Sciatic nerve (tissue), 2 donors: Measurements from ENCODE around the gene CCNG1. TPM values are rescaled to one million over a fixed set of nuclear protein-coding genes. Genes with fewer than 3 reads are reported as not detected.
A peak's percentile ranks its signal among the peaks of the same experiment; 100 is the strongest.
"Not testable (repeated sequence)": the region's sequence is repeated elsewhere in the genome, so short reads cannot be mapped to it uniquely, and the experiment has no call there.

Source experiments
- ATAC-seq: fragments of 200-7000 bp; cut with Tn5 transposase; one replicate; pipeline ENCODE4 v1.9.1; 2020; ENCODE audit warnings: mild to moderate bottlenecking, moderate library complexity
- DNase-seq: peaks from one replicate; pipeline ENCODE4 v3.0.0-alpha.2; 2020; ENCODE audit warnings: low spot score
- intact Hi-C: fragments of 100-400 bp; cut with DNase I; formaldehyde crosslinking; loops from one replicate; pipeline ENCODE4 v1.14.2; 2022
- total RNA-seq: library from RNA; stranded (reverse); fragmentation: NEBNext Ultra II Directional; extraction: Animal tissue kit (Norgen Biotek cat#: 25700); gene quantifications from one replicate; pipeline ENCODE4 v1.2.1, GENCODE V29; 2021
- donor health status: DM: no; HTN: no; CAD: no.
- donor health status: DM: no; HTN: no; CAD: no.

The CCNG1 gene, protein sequence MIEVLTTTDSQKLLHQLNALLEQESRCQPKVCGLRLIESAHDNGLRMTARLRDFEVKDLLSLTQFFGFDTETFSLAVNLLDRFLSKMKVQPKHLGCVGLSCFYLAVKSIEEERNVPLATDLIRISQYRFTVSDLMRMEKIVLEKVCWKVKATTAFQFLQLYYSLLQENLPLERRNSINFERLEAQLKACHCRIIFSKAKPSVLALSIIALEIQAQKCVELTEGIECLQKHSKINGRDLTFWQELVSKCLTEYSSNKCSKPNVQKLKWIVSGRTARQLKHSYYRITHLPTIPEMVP
- 114 TPM for total RNA-seq

DNA sequence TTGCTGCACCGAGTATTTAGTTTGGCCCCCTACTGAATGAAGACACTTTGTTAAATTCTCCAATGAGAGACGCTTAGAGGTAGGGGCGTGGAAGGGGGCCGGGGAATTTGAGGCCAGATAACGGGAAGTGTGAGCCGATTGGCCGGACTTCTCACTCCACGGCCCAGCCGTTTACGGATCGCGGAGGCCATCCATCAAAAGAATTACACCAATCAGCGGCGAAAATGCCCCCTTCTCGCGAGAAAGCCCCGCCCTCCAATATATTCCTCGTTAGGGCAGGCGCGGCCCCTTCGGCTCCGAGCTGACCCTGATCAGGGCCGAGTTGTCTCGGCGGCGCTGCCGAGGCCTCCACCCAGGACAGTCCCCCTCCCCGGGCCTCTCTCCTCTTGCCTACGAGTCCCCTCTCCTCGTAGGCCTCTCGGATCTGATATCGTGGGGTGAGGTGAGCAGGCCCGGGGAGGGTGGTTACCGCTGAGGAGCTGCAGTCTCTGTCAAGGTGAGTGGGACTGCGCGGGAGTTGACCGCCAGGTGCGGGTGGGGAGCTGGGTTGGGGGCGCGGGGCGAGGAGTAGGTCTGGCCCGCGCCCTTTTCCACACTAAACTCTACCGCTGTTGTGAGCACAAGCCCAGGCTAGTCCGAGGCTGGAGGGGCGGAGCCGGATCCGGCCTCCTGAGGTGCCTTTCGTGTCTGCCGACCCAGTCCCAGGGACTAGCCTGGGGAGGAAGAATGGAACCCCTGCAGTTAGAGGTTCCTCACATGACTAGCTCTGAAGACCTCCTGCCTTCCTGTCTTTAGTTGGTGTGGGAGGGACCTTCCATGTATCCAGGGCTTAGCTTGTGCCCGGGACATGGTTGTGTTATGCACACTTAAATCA is at the start of gene CCNG1:
Gene CCNG1 (plus strand): TSS at position 287 of the 874 bp plus-strand sequence. CDS start 1,662 bp downstream, outside the sequence.
- intact Hi-C loops, result no loop called here
- ATAC-seq (peak; percentile 98), DNase-seq (peak; percentile 96)

DNA sequence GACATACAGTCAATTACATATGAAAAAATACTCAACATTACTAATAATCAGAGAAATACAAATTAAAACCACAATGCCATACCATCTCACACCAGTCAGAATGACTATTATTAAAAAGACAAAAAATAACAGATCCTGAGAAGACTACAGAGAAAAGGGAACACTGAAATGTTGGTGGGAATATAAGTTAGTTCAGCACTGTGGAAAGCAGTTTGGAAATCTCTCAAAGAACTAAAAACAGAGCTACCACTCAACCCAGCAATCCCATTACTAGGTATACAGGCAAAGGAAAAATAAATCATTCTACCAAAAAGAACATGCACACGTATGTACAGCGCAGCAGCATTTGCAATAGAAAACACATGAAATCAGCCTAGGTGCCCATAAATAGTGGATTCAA is 41.6 kb upstream of the CCNG1 start:
- intact Hi-C loops, result no loop called here
- no peak for ATAC-seq
- DNase-seq, result no peak

DNA sequence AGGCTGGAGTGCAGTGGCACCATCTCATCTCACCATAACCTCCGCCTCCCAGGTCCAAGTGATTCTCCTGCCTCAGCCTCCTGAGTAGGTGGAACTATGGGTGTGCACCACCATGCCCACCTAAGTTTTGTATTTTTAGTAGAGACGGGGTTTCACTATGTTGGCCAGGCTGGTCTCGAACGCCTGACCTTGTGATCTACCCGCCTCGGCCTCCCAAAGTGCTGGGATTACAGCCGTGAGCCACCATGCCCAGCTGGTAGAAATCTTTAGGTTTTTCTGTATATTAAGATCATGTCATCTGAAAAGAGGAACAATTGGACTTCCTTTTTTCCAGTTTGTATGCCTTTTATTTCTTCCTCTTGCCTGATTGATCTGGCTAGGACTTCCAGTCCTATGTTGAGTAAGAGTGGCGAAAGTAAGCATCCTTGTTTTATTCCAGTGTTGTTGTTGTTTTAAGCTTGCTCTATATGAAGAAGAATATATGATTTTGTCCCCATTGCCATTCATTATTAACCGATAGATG is 40.5 kb upstream of the CCNG1 start:
- intact Hi-C loops, ATAC-seq, DNase-seq: not testable (repeated sequence)

DNA sequence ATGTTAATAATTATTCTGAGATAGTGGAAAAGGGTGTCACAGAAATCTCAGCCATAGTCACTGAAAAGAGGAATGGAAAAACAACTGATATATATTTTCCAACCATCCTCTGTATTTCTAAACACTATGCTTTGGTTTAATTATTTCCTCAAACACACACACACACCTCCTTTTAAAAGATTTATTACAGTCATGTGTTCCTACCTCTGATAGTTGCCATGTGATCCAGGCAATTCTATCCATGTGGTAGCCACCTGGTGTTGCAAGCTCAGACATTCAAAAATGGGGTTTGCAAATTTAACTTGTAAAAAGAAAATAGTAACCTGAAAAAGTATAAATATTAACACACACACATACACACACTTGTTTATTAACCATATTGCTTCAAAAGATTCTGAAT is 40.0 kb upstream of the CCNG1 start:
- no peak for ATAC-seq
- DNase-seq, result no peak
- intact Hi-C loops, result no loop called here

DNA sequence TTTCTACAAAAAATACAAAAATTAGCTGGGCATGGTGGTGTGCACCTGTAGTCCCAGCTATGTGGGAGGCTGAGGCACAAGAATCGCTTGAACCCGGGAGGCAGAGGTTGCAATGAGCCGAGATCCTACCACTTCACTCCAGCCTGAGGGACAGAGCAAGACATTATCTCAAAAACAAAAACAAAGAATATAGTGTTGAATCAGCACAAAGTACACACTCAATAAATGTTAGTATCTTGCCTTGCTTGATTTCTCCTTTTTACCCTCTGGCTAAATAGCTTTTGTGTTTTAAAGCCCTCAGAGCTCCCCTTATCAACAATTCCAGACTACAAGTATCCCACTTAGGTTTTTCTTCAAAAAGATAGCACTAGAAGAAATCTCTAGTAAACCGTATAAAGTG is 37.5 kb upstream of the CCNG1 start:
- DNase-seq (no peak), ATAC-seq (no peak)
- intact Hi-C loops, result no loop called here

DNA sequence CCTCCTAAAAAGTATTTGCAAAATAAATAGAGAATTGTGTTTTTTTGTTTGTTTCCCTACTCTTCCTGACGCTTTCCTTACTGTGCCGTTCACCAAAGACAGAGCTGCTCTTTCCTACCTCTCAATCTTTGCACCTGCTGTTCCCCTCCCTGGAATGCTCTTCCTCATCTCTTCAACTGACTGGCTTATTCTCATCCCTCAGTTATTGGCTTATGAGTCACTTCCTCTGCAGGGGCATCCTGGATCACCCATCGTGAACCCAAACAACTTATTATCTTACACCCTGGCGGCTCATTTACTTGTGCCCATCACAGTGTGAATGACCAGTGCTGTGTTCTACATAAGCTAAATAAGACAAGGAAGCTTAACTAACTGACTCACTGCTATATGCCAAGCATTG is 36.1 kb upstream of the CCNG1 start:
- no peak for ATAC-seq
- intact Hi-C loops, result no loop called here
- no peak for DNase-seq

DNA sequence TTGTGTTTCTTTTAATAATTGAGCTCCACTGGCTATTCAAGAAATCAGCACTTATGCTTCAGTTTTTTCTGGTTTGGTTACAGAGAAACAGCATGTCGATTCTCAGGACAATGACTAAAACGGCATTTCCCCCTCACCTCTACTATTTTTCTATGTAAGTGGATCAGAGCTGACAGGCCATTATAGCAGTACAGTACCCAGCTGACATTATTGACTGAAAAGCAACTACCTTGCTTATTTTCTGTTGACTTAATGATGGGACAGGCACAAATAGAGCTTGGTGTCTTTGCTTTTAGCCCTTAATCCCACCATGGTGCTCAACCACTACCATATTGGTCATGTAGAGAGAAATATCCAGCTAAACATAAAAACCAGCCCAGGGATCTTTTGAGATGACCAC is 35.4 kb upstream of the CCNG1 start:
- DNase-seq (no peak), ATAC-seq (no peak)
- intact Hi-C loops, result no loop called here

DNA sequence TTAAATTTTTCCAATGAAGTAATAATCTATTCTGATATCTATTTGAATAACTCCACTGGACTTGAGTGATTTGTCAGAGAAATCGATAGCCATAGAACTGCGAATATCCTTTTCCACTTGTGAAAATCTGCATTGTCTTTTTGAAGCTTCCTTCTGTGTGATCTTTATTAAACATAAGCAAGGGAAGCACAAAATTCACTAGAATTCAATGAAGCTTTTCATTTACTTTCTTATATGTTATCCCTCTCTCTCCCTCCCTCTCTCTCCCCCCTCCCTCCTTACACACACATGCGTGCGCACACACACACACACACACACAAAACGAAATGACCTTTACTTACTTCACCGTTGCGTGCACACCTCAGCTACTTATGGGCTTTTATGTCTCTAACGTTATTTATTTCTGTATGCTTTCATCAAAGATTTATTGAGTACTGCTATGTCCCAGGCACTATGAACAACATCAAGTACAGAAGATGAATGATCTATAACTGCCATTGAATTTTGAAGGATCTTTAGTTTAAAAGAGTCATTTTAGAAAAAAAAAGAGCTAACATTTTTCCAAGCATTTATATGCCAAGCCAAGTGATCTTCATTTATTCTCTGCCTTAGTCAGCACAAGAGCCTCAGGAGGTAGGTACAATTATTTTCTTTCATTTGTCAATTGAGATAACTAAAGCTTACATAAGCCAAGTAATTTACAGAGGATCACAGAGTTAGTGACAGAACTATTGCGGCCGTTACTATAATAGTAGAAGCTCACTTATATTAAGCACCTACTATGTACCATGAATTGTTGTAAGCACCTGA is 32.8 kb upstream of the CCNG1 start:
- intact Hi-C loops, result no loop called here
- DNase-seq (no peak), ATAC-seq (no peak)

DNA sequence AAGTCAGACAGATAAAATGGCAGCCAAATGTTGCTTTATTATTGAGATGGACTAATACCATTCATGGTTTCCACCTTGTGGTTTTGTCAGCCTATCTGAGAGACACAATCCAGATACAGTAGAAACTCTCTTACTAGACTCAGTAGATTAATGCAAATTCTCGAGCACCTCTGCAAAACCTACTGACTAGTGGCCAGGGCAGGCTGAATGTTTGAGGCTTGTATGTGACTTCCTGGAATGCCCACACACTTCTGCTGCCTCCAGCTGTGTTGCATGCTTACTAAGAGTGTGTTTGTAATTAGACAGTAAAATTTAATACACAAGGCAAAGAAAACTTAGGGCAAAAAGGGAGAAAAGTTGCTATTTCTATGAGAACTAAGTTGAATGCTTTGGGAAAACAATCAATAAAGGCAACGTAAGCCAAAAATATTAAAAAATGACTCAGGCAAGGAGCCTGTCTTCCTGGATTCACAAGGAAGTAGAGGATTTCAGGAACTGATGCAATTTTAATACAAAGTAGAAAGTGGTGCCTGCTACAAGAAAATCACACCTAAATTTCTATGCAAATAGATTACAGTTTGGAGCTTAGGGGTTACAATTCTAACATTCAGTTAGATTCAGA is 30.2 kb upstream of the CCNG1 start:
- ATAC-seq, result no peak
- intact Hi-C loops, result no loop called here
- no peak for DNase-seq

DNA sequence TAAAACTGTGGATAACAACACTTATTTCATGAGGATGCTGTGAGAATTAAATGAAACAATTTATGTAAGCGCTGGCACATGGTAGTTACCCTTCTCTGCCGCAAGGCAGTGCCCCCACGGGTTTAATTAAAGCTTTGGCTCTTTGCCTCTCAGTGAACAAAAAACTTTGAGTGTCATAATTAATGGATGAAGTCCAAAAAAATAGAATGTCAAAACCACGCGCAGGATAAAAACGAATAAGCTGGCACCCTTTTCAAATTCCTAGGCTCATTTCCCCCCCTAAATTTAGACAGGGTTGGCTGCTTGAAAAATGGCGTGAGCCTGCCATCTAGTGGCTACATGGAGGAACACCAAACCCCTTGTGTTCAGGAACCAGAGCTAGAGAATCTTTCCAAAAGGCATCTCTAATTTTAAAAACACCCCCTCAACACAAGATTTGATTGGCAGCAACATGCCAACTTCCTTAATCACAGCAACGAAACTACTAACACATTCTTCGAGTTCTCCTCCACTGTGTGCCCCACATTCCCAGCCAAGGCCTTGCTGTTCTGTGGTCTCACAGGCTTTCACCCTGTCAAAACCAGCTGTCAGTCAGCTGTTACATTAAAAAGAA is 29.0 kb upstream of the CCNG1 start:
- DNase-seq, result peak; percentile 78
- peak; percentile 92 for ATAC-seq
- intact Hi-C loops, result no loop called here

DNA sequence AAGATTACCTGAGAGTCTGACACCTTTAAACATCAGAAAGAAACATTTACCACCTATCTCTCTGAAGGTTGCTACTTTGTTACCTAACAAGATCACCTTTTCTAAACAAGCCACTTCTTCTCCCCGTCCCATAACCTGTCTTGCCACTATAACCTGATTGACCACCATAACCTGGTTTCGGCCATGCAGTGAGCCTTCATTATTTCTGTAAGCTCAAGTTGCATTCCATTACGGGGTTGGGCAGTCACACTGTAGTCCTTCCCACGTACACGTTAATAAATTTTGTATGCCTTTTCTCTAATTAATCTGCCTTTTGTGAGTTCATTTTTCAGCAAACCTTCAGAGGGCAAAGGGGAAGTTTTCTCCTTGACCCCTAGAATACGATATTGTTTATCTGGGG is 28.0 kb upstream of the CCNG1 start:
- no peak for ATAC-seq
- no peak for DNase-seq
- intact Hi-C loops, result no loop called here

DNA sequence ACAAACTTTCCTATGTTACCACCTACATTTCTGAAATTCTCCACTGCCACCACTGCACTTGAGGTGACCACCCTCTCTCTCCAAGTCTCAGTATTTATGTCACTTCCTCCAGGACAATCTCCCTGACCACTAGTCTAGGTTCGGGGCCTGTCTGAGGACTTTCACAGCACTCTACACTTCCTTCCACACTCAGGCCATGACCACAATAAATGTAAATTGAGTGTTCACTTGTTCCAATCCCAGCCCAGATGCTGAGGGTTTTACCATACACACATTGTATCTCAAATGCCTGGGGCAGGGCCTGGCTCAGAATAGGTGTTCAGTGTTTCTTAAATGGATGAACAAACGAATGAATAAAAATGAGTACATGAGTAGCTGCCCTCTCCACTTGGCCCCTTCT is 26.9 kb upstream of the CCNG1 start:
- intact Hi-C loops, result no loop called here
- ATAC-seq, result no peak
- no peak for DNase-seq

DNA sequence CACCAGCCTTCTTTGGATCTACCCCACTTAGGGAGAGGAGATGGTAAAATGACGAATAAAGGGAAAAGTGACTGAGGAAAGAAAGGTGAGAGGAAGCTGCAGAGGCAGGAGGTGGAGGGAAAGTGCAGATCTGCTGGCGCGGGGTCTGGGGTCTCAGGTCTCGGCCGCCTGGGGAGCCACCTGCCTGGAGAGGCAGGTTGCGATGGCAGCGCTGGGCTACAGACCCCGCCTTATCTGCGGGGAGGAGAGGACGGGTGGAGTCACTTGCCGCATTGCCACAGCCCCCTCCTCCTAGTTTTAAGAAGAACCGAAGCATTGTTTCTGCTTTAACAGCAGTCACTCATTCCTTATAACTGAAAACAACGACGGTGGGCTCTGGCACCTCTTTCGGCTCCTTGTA is 21.7 kb upstream of the CCNG1 start:
- intact Hi-C loops, ATAC-seq, DNase-seq: not testable (repeated sequence)

DNA sequence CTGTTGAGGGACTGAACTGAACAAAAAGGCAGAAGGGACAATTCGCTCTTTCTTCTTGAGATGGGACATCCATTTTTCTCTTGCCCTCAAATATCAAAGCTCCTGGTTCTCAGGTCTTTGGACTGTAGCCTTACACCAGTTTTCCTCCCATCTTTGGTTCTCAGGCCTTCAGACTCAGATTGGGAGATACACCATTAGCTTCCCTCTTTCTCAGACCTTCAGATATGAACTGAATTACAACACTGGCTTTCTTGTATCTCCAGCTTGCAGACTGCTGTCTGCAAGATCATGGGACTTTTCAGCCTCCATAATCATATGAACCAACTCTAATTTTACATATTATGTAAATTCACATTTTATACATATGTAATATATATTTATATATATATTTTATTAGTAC is 12.6 kb upstream of the CCNG1 start:
- intact Hi-C loops, result no loop called here

DNA sequence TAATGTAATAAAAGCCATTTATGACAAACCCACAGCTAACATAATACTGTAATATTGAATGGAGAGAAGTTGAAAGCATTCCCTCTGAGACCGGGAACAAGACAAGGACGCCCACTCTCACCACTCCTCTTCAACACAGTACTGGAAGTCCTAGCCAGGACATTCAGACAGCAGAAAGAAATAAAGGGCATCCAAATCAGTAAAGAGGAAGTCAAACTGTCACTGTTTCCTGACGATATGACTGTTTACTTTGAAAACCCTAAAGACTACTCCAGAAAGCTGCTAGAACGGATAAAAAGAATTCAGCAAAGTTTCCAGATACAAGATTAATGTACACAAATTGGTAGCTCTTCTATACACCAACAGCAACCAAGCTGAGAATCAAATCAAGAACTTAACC is 11.3 kb upstream of the CCNG1 start:
- intact Hi-C loops, DNase-seq, ATAC-seq: not testable (repeated sequence)

More for the DNA sequence above, 12.6 kb upstream of the CCNG1 start:
- ATAC-seq (no peak), DNase-seq (no peak)

DNA sequence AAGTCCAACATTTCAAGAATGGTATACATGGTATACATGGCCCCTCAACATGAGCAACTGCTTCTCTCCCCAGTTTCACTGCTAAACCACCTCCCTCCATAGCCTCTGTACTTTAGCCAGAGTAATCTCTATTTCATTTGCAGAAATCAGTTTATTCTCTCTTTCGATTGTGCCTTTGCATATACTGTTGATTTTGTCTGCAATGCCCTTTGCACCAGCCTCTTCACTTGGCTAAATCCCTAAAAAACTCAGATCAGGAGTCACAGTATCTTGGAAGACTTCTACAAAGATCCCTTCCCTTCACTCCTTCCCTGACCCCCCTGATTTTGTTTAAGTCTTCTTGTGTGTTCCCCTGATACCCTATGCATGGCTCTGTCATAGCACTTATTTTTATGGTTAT is 4.9 kb upstream of the CCNG1 start:
- intact Hi-C loops, result no loop called here
- ATAC-seq (no peak), DNase-seq (no peak)

DNA sequence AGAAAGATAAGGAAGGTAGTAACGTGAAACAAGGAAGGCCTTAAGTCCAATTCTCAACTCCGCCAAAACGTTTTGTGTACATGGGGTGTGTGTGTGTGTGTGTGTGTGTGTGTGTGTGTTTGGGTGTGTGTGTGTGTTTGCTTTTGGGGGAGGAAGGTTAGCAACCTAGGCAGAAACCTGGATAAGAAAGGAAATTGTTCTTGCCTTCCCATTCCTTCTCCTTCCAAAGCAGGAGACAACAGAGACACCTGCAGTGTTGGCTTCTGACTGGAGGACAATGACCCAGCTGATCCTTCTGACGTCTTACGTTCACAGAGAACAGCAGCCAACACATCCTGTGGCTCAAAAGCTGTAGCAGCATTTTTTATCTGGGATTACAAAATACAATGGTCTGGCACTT is 4.1 kb upstream of the CCNG1 start:
- DNase-seq, result no peak
- no peak for ATAC-seq
- intact Hi-C loops, result no loop called here

DNA sequence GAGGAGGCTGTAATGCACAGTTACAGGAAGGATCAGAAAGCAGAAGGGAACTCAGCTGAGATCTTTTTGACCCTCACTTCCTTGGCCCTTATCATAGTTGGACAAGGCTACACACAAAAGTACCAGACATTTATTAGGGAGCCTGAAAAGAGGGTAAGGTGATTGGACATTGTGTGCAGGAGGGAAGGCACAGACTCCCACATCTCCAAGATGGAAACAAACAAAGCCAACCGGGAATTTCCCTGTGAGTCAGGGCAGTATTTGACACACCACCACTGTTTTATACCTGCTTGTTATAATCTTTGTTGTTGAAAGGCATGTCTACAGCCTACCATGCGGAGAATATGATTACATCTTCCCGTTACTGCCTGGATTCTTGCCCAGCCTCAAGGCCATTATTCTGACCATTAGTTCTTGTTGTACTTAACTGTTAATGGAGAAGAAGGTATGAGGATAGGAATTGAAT is 3.0 kb upstream of the CCNG1 start:
- intact Hi-C loops, result no loop called here
- no peak for DNase-seq

More for the DNA sequence above, 3.0 kb upstream of the CCNG1 start:
- no peak for ATAC-seq
